Liver (tissue), 9 donors: Measurements from ENCODE around the gene KCNN3. TPM values are rescaled to one million over a fixed set of nuclear protein-coding genes. Genes with fewer than 3 reads are reported as not detected.

Experiments used
- DNase-seq: peaks from one replicate; pipeline ENCODE4 v3.0.0-alpha.2; 2017; ENCODE audit warnings: low spot score
- H3K27ac ChIP-seq, 2 donors: one replicate each; pipeline ENCODE4 v1.7.0; 2013; ENCODE audit warnings: inconsistent platforms in 2 of 2, low read length in 2 of 2, control low read depth in 1 of 2, low read depth in 1 of 2, mild to moderate bottlenecking in 1 of 2
- H3K27me3 ChIP-seq, 4 donors: one replicate each; pipeline versions ENCODE4 v1.6.1 to v1.7.0; 2013; ENCODE audit warnings: low read length in 3 of 4, inconsistent platforms in 1 of 4, mild to moderate bottlenecking in 1 of 4, moderate library complexity in 1 of 4; ENCODE audit not compliant: control insufficient read depth in 4 of 4, insufficient read depth in 4 of 4
- H3K36me3 ChIP-seq, 4 donors: one replicate each; pipeline versions ENCODE4 v1.6.1 to v1.7.0; 2013; ENCODE audit warnings: low read length in 3 of 4, mild to moderate bottlenecking in 3 of 4, low read depth in 1 of 4, moderate library complexity in 1 of 4; ENCODE audit not compliant: control insufficient read depth in 4 of 4, insufficient read depth in 3 of 4
- H3K4me1 ChIP-seq, 4 donors: one replicate each; pipeline versions ENCODE4 v1.6.1 to v1.7.0; 2013; ENCODE audit warnings: low read length in 3 of 4, mild to moderate bottlenecking in 3 of 4, moderate library complexity in 1 of 4; ENCODE audit not compliant: control insufficient read depth in 4 of 4, insufficient read depth in 4 of 4
- H3K4me3 ChIP-seq, 3 donors: one replicate each; pipeline versions ENCODE4 v1.6.1 to v1.7.0; 2013; ENCODE audit warnings: low read length in 3 of 3, control low read depth in 1 of 3, low read depth in 1 of 3, mild to moderate bottlenecking in 1 of 3
- H3K9ac ChIP-seq, 2 donors: one replicate each; pipeline ENCODE4 v1.7.0; 2013; ENCODE audit warnings: low read length in 2 of 2, mild to moderate bottlenecking in 2 of 2, moderate library complexity in 2 of 2, control low read depth in 1 of 2, low read depth in 1 of 2
- H3K9me3 ChIP-seq, 4 donors: one replicate each; pipeline versions ENCODE4 v1.6.1 to v1.7.0; 2013; ENCODE audit warnings: low read length in 3 of 4; ENCODE audit not compliant: control insufficient read depth in 4 of 4
- EGR1 ChIP-seq, 2 donors: IDR thresholded peaks; 2 replicates each; pipeline ENCODE4 v1.6.1; 2016 to 2018; ENCODE audit warnings: antibody characterized with exemption in 2 of 2, low read depth in 2 of 2
- FOXA1 ChIP-seq: IDR thresholded peaks from 2 replicates; pipeline ENCODE4 v1.6.1; 2016; ENCODE audit warnings: antibody characterized with exemption
- FOXA2 ChIP-seq: IDR thresholded peaks from 2 replicates; pipeline ENCODE4 v1.6.1; 2016; ENCODE audit warnings: antibody characterized with exemption
- GABPA ChIP-seq, 2 donors: IDR thresholded peaks in 1 of 2; conservative IDR thresholded peaks in 1 of 2; 2 replicates each; pipeline ENCODE4 v1.6.1; 2016; ENCODE audit warnings: antibody characterized with exemption in 2 of 2, mild to moderate bottlenecking in 1 of 2, moderate library complexity in 1 of 2
- HNF4A ChIP-seq, 2 donors: conservative IDR thresholded peaks; 2 replicates each; pipeline ENCODE4 v1.6.1; 2016; ENCODE audit warnings: antibody characterized with exemption in 2 of 2, mild to moderate bottlenecking in 2 of 2
- HNF4G ChIP-seq: IDR thresholded peaks from 2 replicates; pipeline ENCODE4 v1.6.1; 2016; ENCODE audit warnings: antibody characterized with exemption
- JUND ChIP-seq, 2 donors: IDR thresholded peaks; 2 replicates each; pipeline ENCODE4 v1.6.1; 2016; ENCODE audit warnings: antibody characterized with exemption in 2 of 2
- NR2F2 ChIP-seq: IDR thresholded peaks from 2 replicates; pipeline ENCODE4 v1.6.1; 2016; ENCODE audit warnings: antibody characterized with exemption
- RAD21 ChIP-seq, 2 donors: IDR thresholded peaks; 2 replicates each; pipeline ENCODE4 v1.6.1; 2016; ENCODE audit warnings: antibody characterized with exemption in 2 of 2, mild to moderate bottlenecking in 2 of 2
- RXRA ChIP-seq, 2 donors: IDR thresholded peaks; 2 replicates each; pipeline ENCODE4 v1.6.1; 2017 to 2018; ENCODE audit warnings: antibody characterized with exemption in 2 of 2, mild to moderate bottlenecking in 1 of 2
- SP1 ChIP-seq: IDR thresholded peaks from 2 replicates; pipeline ENCODE4 v1.6.1; 2018; ENCODE audit warnings: antibody characterized with exemption, mild to moderate bottlenecking
- TAF1 ChIP-seq: conservative IDR thresholded peaks from 2 replicates; pipeline ENCODE4 v1.6.1; 2016; ENCODE audit warnings: antibody characterized with exemption, mild to moderate bottlenecking
- YY1 ChIP-seq: IDR thresholded peaks from 2 replicates; pipeline ENCODE4 v1.6.1; 2016; ENCODE audit warnings: antibody characterized with exemption, mild to moderate bottlenecking
- WGBS: extraction: QIAGEN DNeasy Blood & Tissue Kit; methylation state at CpG from one replicate; pipeline ENCODE4 v1.1.7; 2013; 5-methylcytosine and 5-hydroxymethylcytosine counted together
- polyA plus RNA-seq, 2 donors: library from polyadenylated mRNA; stranded (reverse) in 1 of 2; unstranded in 1 of 2; fragments of 200-250 nt in 1 of 2; fragments of >200 nt in 1 of 2; fragmentation: Nextera tagmentation in 1 of 2; extraction: Ambion mirVana in 1 of 2; gene quantifications; one replicate each; pipeline versions ENCODE4 v1.2.1 to v1.2.3, GENCODE V29; 2013 to 2015
- total RNA-seq, 2 donors: library from RNA; depleted of rRNA; stranded (reverse); fragments of >200 nt; gene quantifications; one replicate each; pipeline ENCODE4 v1.2.3, GENCODE V29; 2014
- TF ChIP-seq, protein P1 (sequence below): fragments of 150-350 bp; IDR thresholded peaks from 2 replicates; pipeline ENCODE4 v1.5.1; 2017; ENCODE audit warnings: improper control_type of control experiment, low read depth, low read length; ENCODE audit not compliant: missing input control
- TF ChIP-seq, protein P2 (sequence below): IDR thresholded peaks from 2 replicates; pipeline ENCODE4 v1.6.1; 2016; ENCODE audit warnings: antibody characterized with exemption, mild to moderate bottlenecking
- TF ChIP-seq, protein P3 (sequence below): IDR thresholded peaks from 2 replicates; pipeline ENCODE4 v1.6.1; 2016; ENCODE audit warnings: antibody characterized with exemption
- TF ChIP-seq, protein P4 (sequence below): IDR thresholded peaks from 2 replicates; pipeline ENCODE4 v1.6.1; 2016; ENCODE audit warnings: antibody characterized with exemption
- TF ChIP-seq, protein P5 (sequence below): IDR thresholded peaks from 2 replicates; pipeline ENCODE4 v1.6.1; 2016; ENCODE audit warnings: antibody characterized with exemption
- donor health status: healthy.
- donor health status: healthy.
- donor health status: healthy.
- donor health status: healthy.
- donor health status: healthy.

Gene KCNN3
- total and polyA plus RNA-seq, 4 donors: 0.09 to 0.68 (median 0.15) TPM

DNA sequence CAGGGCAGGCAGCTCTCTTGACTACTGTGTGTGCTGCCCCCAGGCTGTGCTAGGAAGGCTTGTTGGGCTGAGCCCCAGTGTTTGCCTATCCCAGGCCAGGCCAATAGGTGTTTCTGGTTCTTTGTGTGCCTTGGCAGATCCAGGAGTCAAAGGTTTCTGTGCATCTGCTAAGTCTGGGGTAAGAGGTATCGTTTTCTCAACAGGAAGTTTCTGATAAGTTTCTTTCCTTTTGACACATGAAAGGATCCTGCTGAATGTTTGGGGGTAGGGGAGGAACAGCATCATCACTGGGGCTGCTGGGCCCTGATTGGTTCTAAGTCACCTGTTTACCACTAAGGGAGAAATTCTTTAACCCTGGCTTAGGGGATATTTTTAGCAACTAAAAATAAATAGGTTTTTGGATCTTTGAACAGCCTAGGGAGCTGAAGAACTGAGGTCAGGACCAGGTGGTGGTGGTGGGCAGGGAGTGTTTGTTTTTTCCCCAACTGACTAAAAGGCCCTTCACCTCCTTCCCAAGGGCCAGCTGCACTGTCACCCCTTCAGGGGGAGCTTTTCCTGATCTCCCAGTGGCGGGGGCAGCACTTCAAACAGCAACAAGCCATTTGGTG lies 85.1 kb downstream of the KCNN3 start (continued):
- TF ChIP-seq, protein P1, sequence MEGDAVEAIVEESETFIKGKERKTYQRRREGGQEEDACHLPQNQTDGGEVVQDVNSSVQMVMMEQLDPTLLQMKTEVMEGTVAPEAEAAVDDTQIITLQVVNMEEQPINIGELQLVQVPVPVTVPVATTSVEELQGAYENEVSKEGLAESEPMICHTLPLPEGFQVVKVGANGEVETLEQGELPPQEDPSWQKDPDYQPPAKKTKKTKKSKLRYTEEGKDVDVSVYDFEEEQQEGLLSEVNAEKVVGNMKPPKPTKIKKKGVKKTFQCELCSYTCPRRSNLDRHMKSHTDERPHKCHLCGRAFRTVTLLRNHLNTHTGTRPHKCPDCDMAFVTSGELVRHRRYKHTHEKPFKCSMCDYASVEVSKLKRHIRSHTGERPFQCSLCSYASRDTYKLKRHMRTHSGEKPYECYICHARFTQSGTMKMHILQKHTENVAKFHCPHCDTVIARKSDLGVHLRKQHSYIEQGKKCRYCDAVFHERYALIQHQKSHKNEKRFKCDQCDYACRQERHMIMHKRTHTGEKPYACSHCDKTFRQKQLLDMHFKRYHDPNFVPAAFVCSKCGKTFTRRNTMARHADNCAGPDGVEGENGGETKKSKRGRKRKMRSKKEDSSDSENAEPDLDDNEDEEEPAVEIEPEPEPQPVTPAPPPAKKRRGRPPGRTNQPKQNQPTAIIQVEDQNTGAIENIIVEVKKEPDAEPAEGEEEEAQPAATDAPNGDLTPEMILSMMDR: peak; percentile 7
- TF ChIP-seq RXRA (IDR thresholded peaks at IDR 0.05): peak; percentile 66 to 75
- TF ChIP-seq GABPA (IDR thresholded peaks at IDR 0.05 in 1 of 2, conservative IDR thresholded peaks at IDR 0.05 in 1 of 2): peak in 1 of 2 donors; percentile 64

DNA sequence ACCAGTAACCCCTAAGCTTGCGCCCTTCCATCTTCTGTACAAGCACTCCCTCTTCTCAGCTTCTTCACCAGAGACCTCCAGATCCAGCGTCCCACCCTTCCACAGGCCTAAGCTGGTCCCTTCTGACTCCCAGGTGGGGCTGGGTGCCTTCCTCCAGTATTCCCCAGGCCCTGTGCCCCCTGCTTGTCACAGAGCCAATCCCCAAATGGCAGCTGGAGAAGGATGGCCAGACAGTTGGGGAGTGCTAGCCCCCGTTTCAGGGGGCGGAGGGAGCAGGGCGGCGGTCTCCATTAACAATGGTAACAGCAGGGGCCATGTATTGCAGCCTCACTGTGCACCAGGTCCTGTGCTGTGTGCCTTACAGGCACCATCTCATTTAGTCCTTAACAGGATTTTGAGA lies 85.7 kb downstream of the KCNN3 start:
- no peak for TF ChIP-seq FOXA2
- no peak for TF ChIP-seq EGR1 (IDR thresholded peaks at IDR 0.05; ENCODE audit: low read depth in 2 of 2)
- TF ChIP-seq RXRA (IDR thresholded peaks at IDR 0.05): no peak
- TF ChIP-seq, protein P2, sequence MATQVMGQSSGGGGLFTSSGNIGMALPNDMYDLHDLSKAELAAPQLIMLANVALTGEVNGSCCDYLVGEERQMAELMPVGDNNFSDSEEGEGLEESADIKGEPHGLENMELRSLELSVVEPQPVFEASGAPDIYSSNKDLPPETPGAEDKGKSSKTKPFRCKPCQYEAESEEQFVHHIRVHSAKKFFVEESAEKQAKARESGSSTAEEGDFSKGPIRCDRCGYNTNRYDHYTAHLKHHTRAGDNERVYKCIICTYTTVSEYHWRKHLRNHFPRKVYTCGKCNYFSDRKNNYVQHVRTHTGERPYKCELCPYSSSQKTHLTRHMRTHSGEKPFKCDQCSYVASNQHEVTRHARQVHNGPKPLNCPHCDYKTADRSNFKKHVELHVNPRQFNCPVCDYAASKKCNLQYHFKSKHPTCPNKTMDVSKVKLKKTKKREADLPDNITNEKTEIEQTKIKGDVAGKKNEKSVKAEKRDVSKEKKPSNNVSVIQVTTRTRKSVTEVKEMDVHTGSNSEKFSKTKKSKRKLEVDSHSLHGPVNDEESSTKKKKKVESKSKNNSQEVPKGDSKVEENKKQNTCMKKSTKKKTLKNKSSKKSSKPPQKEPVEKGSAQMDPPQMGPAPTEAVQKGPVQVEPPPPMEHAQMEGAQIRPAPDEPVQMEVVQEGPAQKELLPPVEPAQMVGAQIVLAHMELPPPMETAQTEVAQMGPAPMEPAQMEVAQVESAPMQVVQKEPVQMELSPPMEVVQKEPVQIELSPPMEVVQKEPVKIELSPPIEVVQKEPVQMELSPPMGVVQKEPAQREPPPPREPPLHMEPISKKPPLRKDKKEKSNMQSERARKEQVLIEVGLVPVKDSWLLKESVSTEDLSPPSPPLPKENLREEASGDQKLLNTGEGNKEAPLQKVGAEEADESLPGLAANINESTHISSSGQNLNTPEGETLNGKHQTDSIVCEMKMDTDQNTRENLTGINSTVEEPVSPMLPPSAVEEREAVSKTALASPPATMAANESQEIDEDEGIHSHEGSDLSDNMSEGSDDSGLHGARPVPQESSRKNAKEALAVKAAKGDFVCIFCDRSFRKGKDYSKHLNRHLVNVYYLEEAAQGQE: no peak
- TF ChIP-seq, protein P3, sequence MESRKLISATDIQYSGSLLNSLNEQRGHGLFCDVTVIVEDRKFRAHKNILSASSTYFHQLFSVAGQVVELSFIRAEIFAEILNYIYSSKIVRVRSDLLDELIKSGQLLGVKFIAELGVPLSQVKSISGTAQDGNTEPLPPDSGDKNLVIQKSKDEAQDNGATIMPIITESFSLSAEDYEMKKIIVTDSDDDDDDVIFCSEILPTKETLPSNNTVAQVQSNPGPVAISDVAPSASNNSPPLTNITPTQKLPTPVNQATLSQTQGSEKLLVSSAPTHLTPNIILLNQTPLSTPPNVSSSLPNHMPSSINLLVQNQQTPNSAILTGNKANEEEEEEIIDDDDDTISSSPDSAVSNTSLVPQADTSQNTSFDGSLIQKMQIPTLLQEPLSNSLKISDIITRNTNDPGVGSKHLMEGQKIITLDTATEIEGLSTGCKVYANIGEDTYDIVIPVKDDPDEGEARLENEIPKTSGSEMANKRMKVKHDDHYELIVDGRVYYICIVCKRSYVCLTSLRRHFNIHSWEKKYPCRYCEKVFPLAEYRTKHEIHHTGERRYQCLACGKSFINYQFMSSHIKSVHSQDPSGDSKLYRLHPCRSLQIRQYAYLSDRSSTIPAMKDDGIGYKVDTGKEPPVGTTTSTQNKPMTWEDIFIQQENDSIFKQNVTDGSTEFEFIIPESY: no peak
- no peak for TF ChIP-seq TAF1
- TF ChIP-seq NR2F2: no peak
- no peak for TF ChIP-seq YY1
- TF ChIP-seq, protein P4, sequence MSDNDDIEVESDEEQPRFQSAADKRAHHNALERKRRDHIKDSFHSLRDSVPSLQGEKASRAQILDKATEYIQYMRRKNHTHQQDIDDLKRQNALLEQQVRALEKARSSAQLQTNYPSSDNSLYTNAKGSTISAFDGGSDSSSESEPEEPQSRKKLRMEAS: no peak
- TF ChIP-seq FOXA1: no peak
- TF ChIP-seq HNF4G: no peak
- TF ChIP-seq HNF4A (conservative IDR thresholded peaks at IDR 0.05): no peak
- no peak for TF ChIP-seq RAD21 (IDR thresholded peaks at IDR 0.05)
- TF ChIP-seq SP1: no peak
- TF ChIP-seq, protein P1: no peak
- no peak for TF ChIP-seq JUND (IDR thresholded peaks at IDR 0.05)
- no peak for TF ChIP-seq GABPA (IDR thresholded peaks at IDR 0.05 in 1 of 2, conservative IDR thresholded peaks at IDR 0.05 in 1 of 2)
- TF ChIP-seq, protein P5, sequence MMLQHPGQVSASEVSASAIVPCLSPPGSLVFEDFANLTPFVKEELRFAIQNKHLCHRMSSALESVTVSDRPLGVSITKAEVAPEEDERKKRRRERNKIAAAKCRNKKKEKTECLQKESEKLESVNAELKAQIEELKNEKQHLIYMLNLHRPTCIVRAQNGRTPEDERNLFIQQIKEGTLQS: no peak

More for the DNA sequence above, 85.7 kb downstream of the KCNN3 start:
- Histone ChIP-seq H3K9me3 (no peaks in the 10 kb centered on the region), H3K27ac (peak overlapping the region; percentile 58 to 75), H3K4me1 (peaks cover 4 to 14% (median 12%) of the 10 kb centered on the region in 4 donors), H3K27me3 (no peaks in the 10 kb centered on the region), H3K9ac (peak overlapping the region in 1 of 2 donors; percentile 16), H3K36me3 (no peaks in the 10 kb centered on the region), H3K4me3 (no peak overlapping the region)
- 85% methylated on average over 6 of the region's 6 CpGs for WGBS
- no peak for DNase-seq
